HL-60/S4 treated with retinoic acid at 250 ng/mL for 4 days and 3 days (cell line): ENCODE data around the gene SEZ6L2.
"Not testable (repeated sequence)": the region's sequence is repeated elsewhere in the genome, so short reads cannot be mapped to it uniquely, and the experiment has no call there.

Source experiments
- in situ Hi-C: fragments of 300-500 bp; cut with MboI; formaldehyde crosslinking; loops from 2 replicates; pipeline ENCODE4 v1.7.0; 2022; ENCODE audit warnings: low sequenced_read_pairs

Gene SEZ6L2

GRCh38 chr16:29899516-29900101 is at the start of gene SEZ6L2:
TSS of gene SEZ6L2 (minus strand) at chr16:29899550. CDS start at chr16:29899019, 531 bp downstream.
- in situ Hi-C loops, result no loop called here

- in situ Hi-C loops, result no loop called here
Observed at GRCh38 chr16:29947897-29948296, 48.5 kb upstream of the SEZ6L2 start.

GRCh38 chr16:29943846-29944799 is 44.8 kb upstream of the SEZ6L2 start:
- in situ Hi-C loops, result no loop called here

GRCh38 chr16:29940656-29941055 is 41.3 kb upstream of the SEZ6L2 start:
- in situ Hi-C loops, result no loop called here

GRCh38 chr16:29931750-29932149 is 32.4 kb upstream of the SEZ6L2 start:
- in situ Hi-C loops, result not testable (repeated sequence)

- in situ Hi-C loops, result no loop called here
Observed at GRCh38 chr16:29927070-29927905, 27.9 kb upstream of the SEZ6L2 start.

- in situ Hi-C loops, result no loop called here
Observed at GRCh38 chr16:29926711-29927052, 27.3 kb upstream of the SEZ6L2 start.

GRCh38 chr16:29925781-29926710 is 26.7 kb upstream of the SEZ6L2 start, which contains the start of gene KCTD13:
TSS of gene KCTD13 (minus strand) at chr16:29926226. CDS start at chr16:29926033, 193 bp downstream.
- in situ Hi-C loops, result no loop called here

GRCh38 chr16:29925105-29925756 is 25.9 kb upstream of the SEZ6L2 start:
- in situ Hi-C loops, result no loop called here

GRCh38 chr16:29922986-29923501 is 23.7 kb upstream of the SEZ6L2 start:
- in situ Hi-C loops, result no loop called here

GRCh38 chr16:29922326-29922725 is 23.0 kb upstream of the SEZ6L2 start:
- in situ Hi-C loops, result no loop called here

- in situ Hi-C loops, result no loop called here
Observed at GRCh38 chr16:29921034-29921385, 21.7 kb upstream of the SEZ6L2 start.

GRCh38 chr16:29920288-29921033 is 21.1 kb upstream of the SEZ6L2 start:
- in situ Hi-C loops, result no loop called here

- in situ Hi-C loops, result no loop called here
Observed at GRCh38 chr16:29916979-29917378, 17.6 kb upstream of the SEZ6L2 start.

- in situ Hi-C loops, result no loop called here
Observed at GRCh38 chr16:29915590-29916247, 16.4 kb upstream of the SEZ6L2 start.

GRCh38 chr16:29913514-29913913 is 14.2 kb upstream of the SEZ6L2 start:
- in situ Hi-C loops, result no loop called here

- in situ Hi-C loops, result no loop called here
Observed at GRCh38 chr16:29912087-29912486, 12.7 kb upstream of the SEZ6L2 start.

GRCh38 chr16:29911676-29912010 is 12.3 kb upstream of the SEZ6L2 start:
- in situ Hi-C loops, result no loop called here
